Naive thymus-derived CD8-positive, alpha-beta T cell (primary cell): ENCODE data around the gene MYBPC2. TPM values are rescaled to one million over a fixed set of nuclear protein-coding genes. Genes with fewer than 3 reads are reported as not detected.

ENCODE experiments used
- ATAC-seq, 2 donors: fragments of 150-1000 bp; cut with Tn5 transposase in 1 of 2; sonication (Bioruptor Pico), chemical (Tn5 transposase) in 1 of 2; 1 replicate in 1 of 2; 2 replicates in 1 of 2; pipeline ENCODE4 v1.10.0; 2021; ENCODE audit warnings: mild to moderate bottlenecking in 2 of 2, moderate library complexity in 2 of 2
- POLR2A ChIA-PET: fragments of 350-600 bp; sonication (Branson Sonifier 250); formaldehyde crosslinking; loops from one replicate; lab custom pipeline; 2021; ENCODE audit warnings: antibody characterized with exemption; lab: Charles Lee
- DNase-seq, 10 donors: peaks; one replicate each; pipeline versions ENCODE4 v3.0.0 to v3.0.0-alpha.2; 2020 to 2022
- H3K27ac Mint-ChIP-seq, 10 donors: one replicate each; pipeline ENCODE4 v1.8.0; 2020 to 2022; ENCODE audit warnings: mild to moderate bottlenecking in 10 of 10, mixed read lengths in 10 of 10, moderate library complexity in 4 of 10, inconsistent platforms in 1 of 10
- H3K27me3 Mint-ChIP-seq, 5 donors: one replicate each; pipeline ENCODE4 v1.8.0; 2021 to 2022; ENCODE audit warnings: mixed read lengths in 5 of 5
- H3K36me3 Mint-ChIP-seq, 3 donors: one replicate each; pipeline ENCODE4 v1.8.0; 2020 to 2022; ENCODE audit warnings: mixed read lengths in 3 of 3, mild to moderate bottlenecking in 2 of 3, inconsistent platforms in 1 of 3
- H3K4me1 Mint-ChIP-seq, 4 donors: one replicate each; pipeline ENCODE4 v1.8.0; 2021 to 2022; ENCODE audit warnings: mixed read lengths in 4 of 4
- H3K4me3 Mint-ChIP-seq, 10 donors: one replicate each; pipeline ENCODE4 v1.8.0; 2020 to 2022; ENCODE audit warnings: mild to moderate bottlenecking in 10 of 10, mixed read lengths in 10 of 10, moderate library complexity in 6 of 10, inconsistent platforms in 1 of 10
- H3K9me3 Mint-ChIP-seq, 9 donors: one replicate each; pipeline ENCODE4 v1.8.0; 2020 to 2022; ENCODE audit warnings: mixed read lengths in 9 of 9, mild to moderate bottlenecking in 3 of 9, inconsistent platforms in 1 of 9, moderate library complexity in 1 of 9
- polyA plus RNA-seq, 3 donors: library from polyadenylated mRNA; unstranded; fragments of 300-500 nt; fragmentation: Illumina TruSeq; gene quantifications; one replicate each; pipeline ENCODE4 v1.2.3, GENCODE V29; 2021
- total RNA-seq, 8 experiments: library from RNA in 2 of 8; stranded (reverse) in 2 of 8; gene quantifications; one replicate each; pipeline ENCODE4 v1.2.3 and lab custom pipeline; 2021 to 2026

The MYBPC2 gene
- total and polyA plus RNA-seq, 5 experiments from 2014 or later = not detected

GRCh38 chr19:50493171-50493570, 60.5 kb downstream of the MYBPC2 start:
- H3K9me3 Mint-ChIP-seq = no peaks in the 10 kb centered on the region
- POLR2A ChIA-PET = interaction anchor here (0.7 kb wide), 1 partner anchor 9 kb away, joined by 3 read pairs; no protein-coding TSS in a partner anchor
- H3K4me3 Mint-ChIP-seq = no peak overlapping the region
- H3K36me3 Mint-ChIP-seq = peaks cover 0 to 5% (median 0%) of the 10 kb centered on the region in 3 donors
- H3K4me1 Mint-ChIP-seq = peaks cover 27 to 41% (median 30%) of the 10 kb centered on the region in 4 donors
- DNase-seq = peak in 1 of 10 donors; percentile 16
- no peak for ATAC-seq
- H3K27ac Mint-ChIP-seq = no peak overlapping the region
- no peaks in the 10 kb centered on the region for H3K27me3 Mint-ChIP-seq

GRCh38 chr19:50494186-50495019, 61.7 kb downstream of the MYBPC2 start:
- ATAC-seq (no peak), DNase-seq (no peak)
- peaks cover 0 to 5% (median 0%) of the 10 kb centered on the region in 3 donors for H3K36me3 Mint-ChIP-seq
- peak overlapping the region in 4 of 10 donors; percentile 23 to 75 (median 70) for H3K27ac Mint-ChIP-seq
- H3K9me3 Mint-ChIP-seq = no peaks in the 10 kb centered on the region
- H3K27me3 Mint-ChIP-seq = no peaks in the 10 kb centered on the region
- peaks cover 19 to 29% (median 22%) of the 10 kb centered on the region in 4 donors for H3K4me1 Mint-ChIP-seq
- H3K4me3 Mint-ChIP-seq = no peak overlapping the region
- POLR2A ChIA-PET = no interaction called here

GRCh38 chr19:50495020-50495531, 62.4 kb downstream of the MYBPC2 start:
- peak overlapping the region in 1 of 10 donors; percentile 74 for H3K27ac Mint-ChIP-seq
- ATAC-seq (no peak), DNase-seq (no peak)
- H3K27me3 Mint-ChIP-seq = no peaks in the 10 kb centered on the region
- H3K4me3 Mint-ChIP-seq = no peak overlapping the region
- H3K4me1 Mint-ChIP-seq = peaks cover 19 to 23% (median 21%) of the 10 kb centered on the region in 4 donors
- no peaks in the 10 kb centered on the region for H3K9me3 Mint-ChIP-seq
- POLR2A ChIA-PET = no interaction called here
- peaks cover 0 to 5% (median 0%) of the 10 kb centered on the region in 3 donors for H3K36me3 Mint-ChIP-seq

- peak overlapping the region in 2 of 10 donors; percentile 21 to 45 for H3K27ac Mint-ChIP-seq
- POLR2A ChIA-PET = no interaction called here
- no peaks in the 10 kb centered on the region for H3K9me3 Mint-ChIP-seq
These were observed 63.7 kb downstream of the MYBPC2 start for GRCh38 chr19:50496189-50497021.

GRCh38 chr19:50497022-50497405, 64.3 kb downstream of the MYBPC2 start:
- Mint-ChIP-seq H3K27ac (no peak overlapping the region), H3K36me3 (no peaks in the 10 kb centered on the region), H3K27me3 (no peaks in the 10 kb centered on the region), H3K4me3 (no peak overlapping the region), H3K4me1 (peaks cover 4 to 13% (median 6%) of the 10 kb centered on the region in 4 donors), H3K9me3 (no peaks in the 10 kb centered on the region)
- POLR2A ChIA-PET = no interaction called here
- DNase-seq (peak in 1 of 10 donors; percentile 56), ATAC-seq (no peak)

More at GRCh38 chr19:50496189-50497021, 63.7 kb downstream of the MYBPC2 start:
- peaks cover 11 to 17% (median 12%) of the 10 kb centered on the region in 4 donors for H3K4me1 Mint-ChIP-seq
- H3K27me3 Mint-ChIP-seq = no peaks in the 10 kb centered on the region
- H3K36me3 Mint-ChIP-seq = no peaks in the 10 kb centered on the region
- ATAC-seq (no peak), DNase-seq (no peak)
- H3K4me3 Mint-ChIP-seq = no peak overlapping the region

GRCh38 chr19:50498219-50499056, 65.7 kb downstream of the MYBPC2 start:
- ATAC-seq = no peak
- DNase-seq = no peak
- H3K4me3 Mint-ChIP-seq = no peak overlapping the region
- POLR2A ChIA-PET = no interaction called here
- H3K27me3 Mint-ChIP-seq = no peaks in the 10 kb centered on the region
- peaks cover 0 to 8% (median 0%) of the 10 kb centered on the region in 4 donors for H3K4me1 Mint-ChIP-seq
- no peak overlapping the region for H3K27ac Mint-ChIP-seq
- no peaks in the 10 kb centered on the region for H3K9me3 Mint-ChIP-seq
- H3K36me3 Mint-ChIP-seq = no peaks in the 10 kb centered on the region

- Mint-ChIP-seq H3K4me1 (peaks cover 0 to 4% (median 0%) of the 10 kb centered on the region in 4 donors), H3K36me3 (no peaks in the 10 kb centered on the region), H3K27ac (no peak overlapping the region), H3K27me3 (no peaks in the 10 kb centered on the region), H3K4me3 (no peak overlapping the region), H3K9me3 (no peaks in the 10 kb centered on the region)
- peak in 1 of 2 donors; percentile 48 for ATAC-seq
- POLR2A ChIA-PET = no interaction called here
- DNase-seq = peak in 2 of 10 donors; percentile 16 to 62
These were observed 67.5 kb downstream of the MYBPC2 start for GRCh38 chr19:50500060-50500752.

GRCh38 chr19:50500753-50501151, 68.1 kb downstream of the MYBPC2 start:
- peaks cover 0 to 2% (median 0%) of the 10 kb centered on the region in 4 donors for H3K4me1 Mint-ChIP-seq
- no peaks in the 10 kb centered on the region for H3K36me3 Mint-ChIP-seq
- H3K4me3 Mint-ChIP-seq = no peak overlapping the region
- no peak for DNase-seq
- no peaks in the 10 kb centered on the region for H3K27me3 Mint-ChIP-seq
- no peak overlapping the region for H3K27ac Mint-ChIP-seq
- POLR2A ChIA-PET = no interaction called here
- ATAC-seq = no peak
- no peaks in the 10 kb centered on the region for H3K9me3 Mint-ChIP-seq

GRCh38 chr19:50501186-50501567, 68.5 kb downstream of the MYBPC2 start:
- POLR2A ChIA-PET = no interaction called here
- Mint-ChIP-seq H3K9me3 (no peaks in the 10 kb centered on the region), H3K4me3 (no peak overlapping the region), H3K4me1 (peaks cover 0 to 2% (median 0%) of the 10 kb centered on the region in 4 donors), H3K36me3 (no peaks in the 10 kb centered on the region), H3K27ac (no peak overlapping the region), H3K27me3 (no peaks in the 10 kb centered on the region)
- ATAC-seq = no peak
- peak in 1 of 10 donors; percentile 56 for DNase-seq

- Mint-ChIP-seq H3K4me3 (no peak overlapping the region), H3K36me3 (no peaks in the 10 kb centered on the region), H3K4me1 (peaks cover 0 to 2% (median 0%) of the 10 kb centered on the region in 4 donors), H3K27ac (no peak overlapping the region), H3K27me3 (no peaks in the 10 kb centered on the region), H3K9me3 (no peaks in the 10 kb centered on the region)
- ATAC-seq = no peak
- POLR2A ChIA-PET = interaction anchor here (0.5 to 0.7 kb wide), 2 partner anchors 9 to 569 kb away, joined by 3 read pairs; no protein-coding TSS in a partner anchor
- DNase-seq = peak in 1 of 10 donors; percentile 41
These were observed 69.1 kb downstream of the MYBPC2 start for GRCh38 chr19:50501568-50502475.
